ENCODE results near the gene SNRNP40.

Gene SNRNP40

GRCh38 chr1:31315902-31316301, 19.3 kb upstream of the SNRNP40 start:
- TF ChIP-seq TAF1 (IDR thresholded peaks at IDR 0.05; ENCODE audit: borderline replicate concordance, insufficient read depth, low read length), result no peak
- TF ChIP-seq SIN3A (IDR thresholded peaks at IDR 0.05; ENCODE audit: borderline replicate concordance, insufficient read depth, low read length), result no peak
- TF ChIP-seq REST (IDR thresholded peaks at IDR 0.05; ENCODE audit: insufficient read depth in 1 of 2, low read depth in 2 of 2, low read length in 2 of 2), result no peak
- TF ChIP-seq POLR2AphosphoS5 (IDR thresholded peaks at IDR 0.05; ENCODE audit: low read depth, low read length), result no peak
- TF ChIP-seq FOXP2 (optimal IDR thresholded peaks at IDR 0.05; ENCODE audit: borderline replicate concordance, extremely low read depth, extremely low read length, insufficient read depth), result no peak

DNA sequence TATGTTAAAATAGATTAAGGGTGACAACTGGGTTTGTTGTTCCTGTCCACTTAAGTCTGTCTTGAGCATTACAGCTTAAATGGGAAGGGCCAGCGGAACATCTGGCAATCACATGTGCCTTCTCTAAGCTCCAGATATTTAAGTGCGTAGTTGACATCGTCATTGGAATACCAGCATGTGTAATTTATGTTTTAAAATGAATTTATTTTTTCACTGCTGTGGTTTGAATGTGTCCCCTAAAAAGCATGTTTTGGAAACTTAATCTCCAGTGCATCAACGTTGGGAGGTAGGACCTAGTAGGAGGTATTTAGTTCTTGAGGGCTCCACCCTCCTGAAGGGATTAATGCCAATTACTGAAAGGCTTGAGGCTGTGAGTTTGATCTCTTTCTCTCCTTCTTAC, 13.6 kb upstream of the SNRNP40 start:
- TF ChIP-seq SIN3A (IDR thresholded peaks at IDR 0.05; ENCODE audit: borderline replicate concordance, insufficient read depth, low read length), result no peak
- no peak for TF ChIP-seq POLR2AphosphoS5 (IDR thresholded peaks at IDR 0.05; ENCODE audit: low read depth, low read length)
- no peak for TF ChIP-seq FOXP2 (optimal IDR thresholded peaks at IDR 0.05; ENCODE audit: borderline replicate concordance, extremely low read depth, extremely low read length, insufficient read depth)
- no peak for TF ChIP-seq REST (IDR thresholded peaks at IDR 0.05; ENCODE audit: insufficient read depth in 1 of 2, low read depth in 2 of 2, low read length in 2 of 2)
- TF ChIP-seq TAF1 (IDR thresholded peaks at IDR 0.05; ENCODE audit: borderline replicate concordance, insufficient read depth, low read length), result no peak

- TF ChIP-seq SIN3A (IDR thresholded peaks at IDR 0.05; ENCODE audit: borderline replicate concordance, insufficient read depth, low read length) (no peak), FOXP2 (optimal IDR thresholded peaks at IDR 0.05; ENCODE audit: borderline replicate concordance, extremely low read depth, extremely low read length, insufficient read depth) (no peak), POLR2AphosphoS5 (IDR thresholded peaks at IDR 0.05; ENCODE audit: low read depth, low read length) (no peak), TAF1 (IDR thresholded peaks at IDR 0.05; ENCODE audit: borderline replicate concordance, insufficient read depth, low read length) (no peak), REST (IDR thresholded peaks at IDR 0.05; ENCODE audit: insufficient read depth in 1 of 2, low read depth in 2 of 2, low read length in 2 of 2) (no peak)
Measured at GRCh38 chr1:31308036-31308435, 11.4 kb upstream of the SNRNP40 start.

DNA sequence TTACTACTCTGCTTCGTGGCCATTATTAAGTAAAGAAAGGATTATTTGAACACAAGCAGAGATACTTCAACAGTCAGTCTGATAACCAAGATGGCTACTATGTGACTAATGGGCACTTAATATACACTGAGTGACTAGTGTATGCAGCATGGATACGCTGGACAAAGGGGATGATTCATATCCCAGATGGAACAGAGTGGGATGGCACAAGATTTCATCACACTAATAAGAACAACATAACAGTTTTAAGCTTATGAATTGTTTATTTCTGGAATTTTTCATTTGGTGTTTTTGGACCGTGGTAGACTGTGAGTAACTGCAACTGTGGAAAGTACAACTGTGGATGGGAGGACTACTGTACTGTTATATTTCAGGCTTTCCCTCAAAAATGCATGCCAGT, 9.7 kb upstream of the SNRNP40 start:
- no peak for TF ChIP-seq FOXP2 (optimal IDR thresholded peaks at IDR 0.05; ENCODE audit: borderline replicate concordance, extremely low read depth, extremely low read length, insufficient read depth)
- no peak for TF ChIP-seq TAF1 (IDR thresholded peaks at IDR 0.05; ENCODE audit: borderline replicate concordance, insufficient read depth, low read length)
- TF ChIP-seq SIN3A (IDR thresholded peaks at IDR 0.05; ENCODE audit: borderline replicate concordance, insufficient read depth, low read length), result no peak
- TF ChIP-seq POLR2AphosphoS5 (IDR thresholded peaks at IDR 0.05; ENCODE audit: low read depth, low read length), result no peak

- TF ChIP-seq SIN3A (IDR thresholded peaks at IDR 0.05; ENCODE audit: borderline replicate concordance, insufficient read depth, low read length), result no peak
- no peak for TF ChIP-seq TAF1 (IDR thresholded peaks at IDR 0.05; ENCODE audit: borderline replicate concordance, insufficient read depth, low read length)
- TF ChIP-seq POLR2AphosphoS5 (IDR thresholded peaks at IDR 0.05; ENCODE audit: low read depth, low read length), result no peak
- no peak for TF ChIP-seq FOXP2 (optimal IDR thresholded peaks at IDR 0.05; ENCODE audit: borderline replicate concordance, extremely low read depth, extremely low read length, insufficient read depth)
- TF ChIP-seq REST (IDR thresholded peaks at IDR 0.05; ENCODE audit: insufficient read depth in 1 of 2, low read depth in 2 of 2, low read length in 2 of 2), result no peak
Measured at GRCh38 chr1:31302709-31303441, 6.3 kb upstream of the SNRNP40 start.
